PC-9 (cell line): ENCODE data around the gene TMEFF2. TPM values are rescaled to one million over a fixed set of nuclear protein-coding genes. Genes with fewer than 3 reads are reported as not detected.

Source experiments
- BruUV-seq: library from RNA; stranded (reverse); fragments of 400-500 nt; replicated peaks from 2 replicates; lab custom pipeline; 2021; lab: Mats Ljungman, UMichigan
- CTCF ChIA-PET: fragments of 300-600 bp; sonication (Branson Sonifier 250); formaldehyde crosslinking; loops from one replicate; lab custom pipeline; 2022; ENCODE audit warnings: antibody characterized with exemption; lab: Charles Lee
- POLR2A ChIA-PET: fragments of 300-600 bp; sonication (Branson Sonifier 250); formaldehyde crosslinking; loops from one replicate; lab custom pipeline; 2022; ENCODE audit warnings: antibody characterized with exemption; ENCODE audit not compliant: unreplicated experiment; lab: Charles Lee
- DNase-seq, 2 experiments: peaks; one replicate each; pipeline versions ENCODE4 v3.0.0 to v3.0.0-alpha.2; 2015 to 2022; ENCODE audit warnings: mixed read lengths in 1 of 2
- H2AFZ ChIP-seq: fragments of 200-600 bp; sonication (generic); 2 replicates; pipeline ENCODE4 v1.8.1; 2017; ENCODE audit warnings: antibody characterized with exemption
- H3F3A ChIP-seq: fragments of 200-600 bp; sonication (generic); 2 replicates; pipeline ENCODE4 v1.8.1; 2017; ENCODE audit warnings: antibody characterized with exemption, mild to moderate bottlenecking, low read depth; ENCODE audit not compliant: insufficient read depth
- H3K27ac ChIP-seq: fragments of 200-600 bp; sonication (generic); 2 replicates; pipeline ENCODE4 v1.6.1; 2016; ENCODE audit warnings: mixed run types
- H3K27me3 ChIP-seq: fragments of 200-600 bp; sonication (generic); 2 replicates; pipeline ENCODE4 v1.6.1; 2016; ENCODE audit warnings: low read depth, mixed run types; ENCODE audit not compliant: insufficient read depth
- H3K36me3 ChIP-seq: fragments of 200-600 bp; sonication (generic); 2 replicates; pipeline ENCODE4 v1.6.1; 2016; ENCODE audit warnings: low read depth, mixed run types
- H3K4me1 ChIP-seq: fragments of 200-600 bp; sonication (generic); replicated peaks from 2 replicates; pipeline ENCODE4 v1.6.1; 2016; ENCODE audit warnings: mixed run types; ENCODE audit not compliant: insufficient read depth
- H3K4me2 ChIP-seq: fragments of 200-600 bp; sonication (generic); 2 replicates; pipeline ENCODE4 v1.6.1; 2017; ENCODE audit warnings: mixed run types
- H3K4me3 ChIP-seq: fragments of 200-600 bp; sonication (generic); 2 replicates; pipeline ENCODE4 v1.6.1; 2016; ENCODE audit warnings: mixed run types
- H3K79me2 ChIP-seq: fragments of 200-600 bp; sonication (generic); 2 replicates; pipeline ENCODE4 v1.6.1; 2017; ENCODE audit warnings: low read depth, mixed run types
- H3K9me2 ChIP-seq: fragments of 200-600 bp; sonication (generic); 2 replicates; pipeline ENCODE4 v1.8.1; 2017; ENCODE audit warnings: mild to moderate bottlenecking; ENCODE audit not compliant: insufficient read depth
- H3K9me3 ChIP-seq: fragments of 200-600 bp; sonication (generic); 2 replicates; pipeline ENCODE4 v1.8.1; 2016; ENCODE audit warnings: low read depth; ENCODE audit not compliant: insufficient read depth
- H4K20me1 ChIP-seq: fragments of 200-600 bp; sonication (generic); 2 replicates; pipeline ENCODE4 v1.8.1; 2017; ENCODE audit not compliant: insufficient read depth
- CTCF ChIP-seq: fragments of 200-600 bp; sonication (generic); conservative IDR thresholded peaks from 2 replicates; pipeline ENCODE4 v1.6.1; 2017; ENCODE audit warnings: mixed run types, antibody characterized with exemption, mild to moderate bottlenecking, moderate library complexity
- EZH2 ChIP-seq: fragments of 200-600 bp; sonication (generic); IDR thresholded peaks from 2 replicates; pipeline ENCODE4 v1.8.0; 2017; ENCODE audit warnings: antibody characterized with exemption, low read depth
- intact Hi-C: fragments of 100-400 bp; cut with micrococcal nuclease; formaldehyde crosslinking; loops from one replicate; pipeline ENCODE4 v1.10.0; 2022; ENCODE audit not compliant: unreplicated experiment
- total RNA-seq: library from RNA; stranded (reverse); gene quantifications from 2 replicates; pipeline ENCODE4 v1.2.3, GENCODE V29; 2021

Gene TMEFF2
- total RNA-seq, 1 experiment from 2014 or later, result not detected

- POLR2A ChIA-PET, result interaction anchor here (0.7 kb wide), 1 partner anchor 360 kb away, joined by 4 read pairs; no protein-coding TSS in a partner anchor
- no peak for DNase-seq
- Histone ChIP-seq H3K4me1 (no peaks in the 10 kb centered on the region), H3K27ac (no peak overlapping the region), H3K9me2 (no peaks in the 10 kb centered on the region), H3K9me3 (no peaks in the 10 kb centered on the region), H3K79me2 (no peaks in the 10 kb centered on the region), H2AFZ (no peak overlapping the region), H3K27me3 (no peaks in the 10 kb centered on the region), H3F3A (no peaks in the 10 kb centered on the region), H3K4me3 (no peak overlapping the region), H3K4me2 (no peak overlapping the region), H3K36me3 (no peaks in the 10 kb centered on the region), H4K20me1 (no peaks in the 10 kb centered on the region)
- intact Hi-C loops, result no loop called here
- no TSS peak for BruUV-seq
- TF ChIP-seq CTCF, result no peak
- no peak for TF ChIP-seq EZH2
- CTCF ChIA-PET, result no interaction called here
Observed at GRCh38 chr2:191957996-191958860, 236.5 kb downstream of the TMEFF2 start.

DNA sequence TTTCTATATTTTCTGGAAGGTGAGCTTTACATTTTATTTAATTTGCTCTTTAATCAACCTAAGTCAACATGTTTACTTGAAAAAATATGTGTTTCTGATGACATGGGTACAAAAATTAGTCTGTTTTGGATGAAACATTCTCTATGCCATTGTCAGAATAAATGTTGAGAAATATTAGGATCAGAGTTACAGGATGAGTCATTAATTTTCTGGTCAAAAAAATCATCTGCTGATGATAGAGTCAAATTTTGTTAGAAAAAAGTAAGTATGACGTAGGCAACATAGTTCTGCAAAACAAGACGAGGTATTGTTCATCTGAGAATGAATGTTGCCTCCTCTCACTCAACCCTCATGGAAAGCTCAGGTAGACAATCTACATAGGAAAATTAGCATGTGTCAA is 240.3 kb downstream of the TMEFF2 start:
- H3K79me2 ChIP-seq, result no peaks in the 10 kb centered on the region
- TF ChIP-seq CTCF (no peak), EZH2 (no peak)
- H3K9me3 ChIP-seq, result no peaks in the 10 kb centered on the region
- no peak overlapping the region for H2AFZ ChIP-seq
- POLR2A ChIA-PET, result no interaction called here
- H3K4me1 ChIP-seq, result no peaks in the 10 kb centered on the region
- no peaks in the 10 kb centered on the region for H3K9me2 ChIP-seq
- no peaks in the 10 kb centered on the region for H4K20me1 ChIP-seq
- DNase-seq, result no peak
- CTCF ChIA-PET, result no interaction called here
- intact Hi-C loops, result no loop called here
- no peaks in the 10 kb centered on the region for H3F3A ChIP-seq
- H3K27me3 ChIP-seq, result no peaks in the 10 kb centered on the region
- BruUV-seq, result no TSS peak
- H3K27ac ChIP-seq, result no peak overlapping the region
- no peak overlapping the region for H3K4me2 ChIP-seq
- H3K36me3 ChIP-seq, result no peaks in the 10 kb centered on the region
- H3K4me3 ChIP-seq, result no peak overlapping the region

GRCh38 chr2:191952515-191953270 is 242.0 kb downstream of the TMEFF2 start:
- Histone ChIP-seq H3K4me3 (no peak overlapping the region), H3K4me2 (no peak overlapping the region), H2AFZ (no peak overlapping the region), H3F3A (no peaks in the 10 kb centered on the region), H4K20me1 (no peaks in the 10 kb centered on the region), H3K27me3 (no peaks in the 10 kb centered on the region), H3K4me1 (no peaks in the 10 kb centered on the region), H3K9me2 (no peaks in the 10 kb centered on the region), H3K9me3 (no peaks in the 10 kb centered on the region), H3K79me2 (no peaks in the 10 kb centered on the region), H3K36me3 (no peaks in the 10 kb centered on the region), H3K27ac (no peak overlapping the region)
- DNase-seq, result no peak
- intact Hi-C loops, result no loop called here
- CTCF ChIA-PET, result no interaction called here
- no TSS peak for BruUV-seq
- POLR2A ChIA-PET, result no interaction called here
- TF ChIP-seq CTCF (no peak), EZH2 (no peak)
